Suprapubic skin (tissue), 4 donors: ENCODE results near the gene C20orf96.

Source experiments
- EP300 ChIP-seq: sonication (generic); formaldehyde crosslinking; IDR thresholded peaks from one replicate; pipeline ENCODE4 v1.6.1; 2017; ENCODE audit warnings: antibody characterized with exemption
- POLR2A ChIP-seq, 2 donors: fragments of 450-650 bp; IDR thresholded peaks; one replicate each; pipeline ENCODE4 v1.6.1; 2017; ENCODE audit warnings: antibody characterized with exemption in 2 of 2, mild to moderate bottlenecking in 2 of 2, moderate library complexity in 2 of 2
- POLR2AphosphoS5 ChIP-seq, 3 donors: sonication (generic); formaldehyde crosslinking; IDR thresholded peaks; one replicate each; pipeline ENCODE4 v1.6.1; 2017; ENCODE audit warnings: antibody characterized with exemption in 3 of 3
- TF ChIP-seq, protein P1 (sequence below), 2 donors: fragments of 200-600 bp in 1 of 2; fragments of 450-650 bp in 1 of 2; sonication (generic) in 1 of 2; IDR thresholded peaks; one replicate each; pipeline ENCODE4 v1.5.1; 2016 to 2019; ENCODE audit warnings: antibody characterized with exemption in 2 of 2, mild to moderate bottlenecking in 1 of 2, moderate library complexity in 1 of 2

DNA sequence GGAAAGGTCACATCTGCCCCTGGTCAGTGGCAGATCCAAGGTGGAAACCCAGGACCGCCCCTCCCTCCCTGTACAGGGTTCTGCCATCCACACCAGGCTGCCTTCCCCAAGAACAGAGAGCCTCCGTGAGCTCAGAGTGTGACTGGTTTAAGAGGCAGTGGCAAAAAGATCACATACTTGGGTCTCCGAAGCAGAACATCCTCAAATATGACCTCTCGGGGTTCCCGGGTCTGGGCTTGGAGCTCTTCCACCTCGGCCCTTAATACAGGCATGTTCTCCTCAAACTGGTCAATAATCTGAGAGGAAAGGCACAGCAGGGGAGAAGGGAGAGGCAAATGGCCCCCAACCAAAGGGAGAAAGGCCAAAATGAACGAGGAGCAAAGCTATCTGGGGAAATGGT is 14.8 kb downstream of the C20orf96 start:
- no peak for TF ChIP-seq EP300
- TF ChIP-seq, protein P1, sequence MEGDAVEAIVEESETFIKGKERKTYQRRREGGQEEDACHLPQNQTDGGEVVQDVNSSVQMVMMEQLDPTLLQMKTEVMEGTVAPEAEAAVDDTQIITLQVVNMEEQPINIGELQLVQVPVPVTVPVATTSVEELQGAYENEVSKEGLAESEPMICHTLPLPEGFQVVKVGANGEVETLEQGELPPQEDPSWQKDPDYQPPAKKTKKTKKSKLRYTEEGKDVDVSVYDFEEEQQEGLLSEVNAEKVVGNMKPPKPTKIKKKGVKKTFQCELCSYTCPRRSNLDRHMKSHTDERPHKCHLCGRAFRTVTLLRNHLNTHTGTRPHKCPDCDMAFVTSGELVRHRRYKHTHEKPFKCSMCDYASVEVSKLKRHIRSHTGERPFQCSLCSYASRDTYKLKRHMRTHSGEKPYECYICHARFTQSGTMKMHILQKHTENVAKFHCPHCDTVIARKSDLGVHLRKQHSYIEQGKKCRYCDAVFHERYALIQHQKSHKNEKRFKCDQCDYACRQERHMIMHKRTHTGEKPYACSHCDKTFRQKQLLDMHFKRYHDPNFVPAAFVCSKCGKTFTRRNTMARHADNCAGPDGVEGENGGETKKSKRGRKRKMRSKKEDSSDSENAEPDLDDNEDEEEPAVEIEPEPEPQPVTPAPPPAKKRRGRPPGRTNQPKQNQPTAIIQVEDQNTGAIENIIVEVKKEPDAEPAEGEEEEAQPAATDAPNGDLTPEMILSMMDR (IDR thresholded peaks at IDR 0.05), result no peak
- TF ChIP-seq POLR2A (IDR thresholded peaks at IDR 0.05), result no peak
- TF ChIP-seq POLR2AphosphoS5 (IDR thresholded peaks at IDR 0.05), result no peak
